ENCODE results near the gene FHIT.

The FHIT gene

GRCh38 chr3:59867185-59868002 lies 1383.9 kb downstream of the FHIT start:
- H3K27ac ChIP-seq = no peak overlapping the region
- H3K9ac ChIP-seq = no peak overlapping the region
- peaks cover 16% of the 10 kb centered on the region; the same call in 1 of the 2 replicates for H3K4me1 ChIP-seq
- no peak overlapping the region for H3K4me2 ChIP-seq
- H3K9me3 ChIP-seq = peaks cover 22% of the 10 kb centered on the region
- no peak for TF ChIP-seq Cebpa-rat (IDR thresholded peaks at IDR 0.05)
- no peaks in the 10 kb centered on the region for H3K27me3 ChIP-seq
- H3K4me3 ChIP-seq = no peak overlapping the region
- no peaks in the 10 kb centered on the region for H4K20me1 ChIP-seq
- no peaks in the 10 kb centered on the region for H3K36me3 ChIP-seq

DNA sequence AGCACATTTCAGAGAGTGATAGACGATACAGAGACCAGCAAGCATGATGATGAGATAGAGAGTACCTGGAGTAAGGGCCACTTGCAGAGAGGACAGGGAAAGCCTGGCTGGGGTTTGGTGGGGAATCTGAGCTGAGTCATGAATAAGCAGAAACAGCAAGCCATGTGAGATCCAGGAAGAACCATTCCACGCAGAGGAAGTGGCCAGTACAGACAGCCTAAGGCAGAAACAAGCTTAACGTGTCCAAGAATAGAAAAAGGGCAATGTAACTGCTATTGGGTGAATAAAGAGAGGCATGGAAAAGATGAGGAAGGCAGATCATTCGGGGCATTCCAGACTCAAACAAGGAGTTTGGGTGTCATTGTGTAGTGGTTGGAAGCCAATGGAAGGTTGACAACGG lies 1385.2 kb downstream of the FHIT start:
- TF ChIP-seq Cebpa-rat (IDR thresholded peaks at IDR 0.05) = no peak
- no peaks in the 10 kb centered on the region for H3K36me3 ChIP-seq
- H3K9me3 ChIP-seq = peaks cover 22% of the 10 kb centered on the region

DNA sequence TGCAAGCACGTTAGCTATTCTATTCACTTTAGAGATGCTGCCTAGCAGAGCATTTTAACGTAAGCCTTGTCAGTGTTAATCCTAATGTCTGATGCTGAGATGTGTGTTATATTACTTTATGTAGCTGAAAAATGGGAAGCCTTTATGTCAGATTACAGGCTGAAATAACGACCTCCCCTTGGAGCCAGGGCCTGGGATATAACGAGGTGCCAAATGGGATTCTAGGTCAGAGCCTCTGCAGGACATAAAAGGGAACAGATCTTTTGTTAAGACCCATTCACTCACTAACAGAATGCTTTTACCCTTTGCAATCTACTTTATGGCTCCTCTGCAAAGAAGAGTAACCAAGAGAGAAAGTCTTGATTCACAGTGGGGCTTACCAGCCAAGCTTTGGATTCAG lies 1385.9 kb downstream of the FHIT start:
- H3K27ac ChIP-seq = no peak overlapping the region
- no peak overlapping the region for H3K4me3 ChIP-seq
- H3K9me3 ChIP-seq = peaks cover 22% of the 10 kb centered on the region
- TF ChIP-seq Cebpa-rat (IDR thresholded peaks at IDR 0.05) = no peak
- H3K9ac ChIP-seq = no peak overlapping the region
- no peaks in the 10 kb centered on the region for H4K20me1 ChIP-seq
- H3K27me3 ChIP-seq = no peaks in the 10 kb centered on the region
- peaks cover 16% of the 10 kb centered on the region; the same call in 1 of the 2 replicates for H3K4me1 ChIP-seq
- no peaks in the 10 kb centered on the region for H3K36me3 ChIP-seq
- no peak overlapping the region for H3K4me2 ChIP-seq

More for the DNA sequence above, 1385.2 kb downstream of the FHIT start:
- Histone ChIP-seq H4K20me1 (no peaks in the 10 kb centered on the region), H3K4me3 (no peak overlapping the region), H3K4me1 (peaks cover 16% of the 10 kb centered on the region; the same call in 1 of the 2 replicates), H3K27ac (no peak overlapping the region), H3K27me3 (no peaks in the 10 kb centered on the region), H3K4me2 (no peak overlapping the region), H3K9ac (no peak overlapping the region)

DNA sequence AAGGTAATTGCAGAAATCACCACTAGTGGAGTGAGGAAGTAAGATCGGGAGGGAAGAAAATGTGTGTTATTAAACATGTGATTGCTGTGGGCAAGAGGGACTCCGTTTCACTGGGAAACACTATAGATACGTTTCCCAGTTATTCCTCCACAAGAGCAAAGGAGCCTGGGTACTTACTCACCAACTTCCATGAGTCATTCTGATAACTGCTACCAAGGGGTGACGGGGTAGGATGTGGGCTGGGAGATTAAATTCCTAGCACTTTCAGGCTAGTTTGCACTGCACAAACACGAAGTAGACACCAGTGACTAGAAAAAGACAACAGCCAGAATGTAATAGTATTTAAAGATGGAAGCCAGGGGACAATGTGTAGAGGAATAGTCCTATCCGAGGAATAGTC lies 1388.6 kb downstream of the FHIT start:
- Histone ChIP-seq H3K27me3 (no peaks in the 10 kb centered on the region), H3K27ac (no peak overlapping the region), H3K36me3 (no peaks in the 10 kb centered on the region), H3K4me1 (peaks cover 9% of the 10 kb centered on the region; the same call in 1 of the 2 replicates), H3K9me3 (peaks cover 22% of the 10 kb centered on the region), H3K4me3 (no peak overlapping the region), H4K20me1 (no peaks in the 10 kb centered on the region), H3K4me2 (no peak overlapping the region), H3K9ac (no peak overlapping the region)
- TF ChIP-seq Cebpa-rat (IDR thresholded peaks at IDR 0.05) = no peak

DNA sequence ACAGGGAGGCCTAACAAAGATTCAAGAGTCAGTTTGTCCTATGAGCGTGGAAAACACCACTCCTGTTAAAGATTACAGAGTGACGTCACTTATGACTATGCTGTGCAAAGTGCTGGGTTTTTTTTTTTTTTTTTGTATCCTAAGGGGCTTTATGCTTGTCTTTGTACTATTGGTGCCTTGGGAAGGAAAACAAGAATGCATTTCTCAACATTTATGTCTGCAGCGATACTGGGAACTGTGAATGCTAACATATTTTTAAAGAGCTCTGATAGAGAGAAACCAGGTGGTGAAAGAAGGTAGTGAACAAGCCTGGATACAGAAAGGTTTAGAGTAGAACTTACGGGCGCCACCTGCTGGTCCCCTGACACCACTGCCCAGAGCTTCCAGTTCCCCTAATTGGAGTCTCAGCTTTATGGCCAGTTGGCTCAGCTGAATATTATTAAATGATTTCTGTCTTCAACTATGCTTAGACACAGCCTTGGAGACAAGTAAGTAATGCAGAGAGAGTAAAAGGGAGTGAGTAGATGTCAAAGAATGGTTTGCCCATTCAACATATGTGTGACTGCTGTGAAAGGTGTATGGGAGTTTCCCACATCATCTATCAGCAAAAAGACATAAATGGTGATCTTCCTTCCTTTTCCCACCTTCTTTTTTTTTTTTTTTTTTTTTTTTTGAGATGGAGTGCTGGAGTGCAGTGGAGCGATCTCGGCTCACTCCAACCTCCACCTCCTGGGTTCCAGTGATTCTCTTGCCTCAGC lies 1393.5 kb downstream of the FHIT start:
- Histone ChIP-seq H3K4me2 (no peak overlapping the region), H4K20me1 (no peaks in the 10 kb centered on the region), H3K9me3 (peaks cover 7% of the 10 kb centered on the region; the same call in 1 of the 2 replicates), H3K4me1 (no peaks in the 10 kb centered on the region), H3K27me3 (no peaks in the 10 kb centered on the region), H3K27ac (no peak overlapping the region), H3K36me3 (no peaks in the 10 kb centered on the region), H3K4me3 (no peak overlapping the region), H3K9ac (no peak overlapping the region)
- TF ChIP-seq Cebpa-rat (IDR thresholded peaks at IDR 0.05) = no peak

DNA sequence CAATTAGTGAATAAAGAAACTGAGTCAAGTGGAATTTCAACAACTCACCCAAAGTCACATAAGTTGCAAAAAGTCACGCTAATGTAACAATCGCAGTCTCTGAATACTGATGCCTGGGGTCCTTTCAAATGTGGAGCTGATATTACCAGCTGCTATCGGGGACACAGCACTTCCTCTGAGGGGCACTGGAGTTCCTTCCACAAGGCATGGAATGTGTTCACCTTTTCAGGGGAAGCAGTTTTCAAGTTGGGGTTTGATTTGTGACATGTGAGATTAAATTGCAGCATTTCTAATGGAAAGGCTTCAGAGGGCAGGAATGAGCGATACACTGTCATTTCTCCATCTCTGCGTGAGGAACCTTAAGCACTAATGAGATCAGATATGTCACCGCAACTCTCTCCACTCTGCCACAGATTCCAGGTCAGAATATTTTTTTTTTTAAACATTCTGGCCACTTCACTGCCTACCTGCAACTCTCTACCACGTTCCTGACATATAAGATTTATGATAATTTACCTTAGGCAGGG lies 1394.3 kb downstream of the FHIT start:
- H3K27ac ChIP-seq = no peak overlapping the region
- peaks cover under 1% of the 10 kb centered on the region; the same call in 1 of the 2 replicates for H3K9me3 ChIP-seq
- H3K36me3 ChIP-seq = no peaks in the 10 kb centered on the region
- no peak overlapping the region for H3K4me3 ChIP-seq
- no peak overlapping the region for H3K4me2 ChIP-seq
- TF ChIP-seq Cebpa-rat (IDR thresholded peaks at IDR 0.05) = no peak
- H4K20me1 ChIP-seq = no peaks in the 10 kb centered on the region
- no peaks in the 10 kb centered on the region for H3K4me1 ChIP-seq
- no peaks in the 10 kb centered on the region for H3K27me3 ChIP-seq
- H3K9ac ChIP-seq = no peak overlapping the region

GRCh38 chr3:59854061-59854709 lies 1397.1 kb downstream of the FHIT start:
- Histone ChIP-seq H3K9me3 (no peaks in the 10 kb centered on the region), H3K36me3 (no peaks in the 10 kb centered on the region), H3K27me3 (no peaks in the 10 kb centered on the region), H3K27ac (no peak overlapping the region), H3K4me1 (no peaks in the 10 kb centered on the region), H3K4me3 (no peak overlapping the region), H3K9ac (no peak overlapping the region), H3K4me2 (no peak overlapping the region), H4K20me1 (no peaks in the 10 kb centered on the region)
- no peak for TF ChIP-seq Cebpa-rat (IDR thresholded peaks at IDR 0.05)

GRCh38 chr3:59850417-59850816 lies 1400.8 kb downstream of the FHIT start:
- no peak for TF ChIP-seq Cebpa-rat (IDR thresholded peaks at IDR 0.05)
- H3K27ac ChIP-seq = no peak overlapping the region
- no peaks in the 10 kb centered on the region for H3K27me3 ChIP-seq
- peaks cover 5% of the 10 kb centered on the region; the same call in 1 of the 2 replicates for H3K9me3 ChIP-seq
- H3K4me3 ChIP-seq = no peak overlapping the region
- no peak overlapping the region for H3K9ac ChIP-seq
- H4K20me1 ChIP-seq = no peaks in the 10 kb centered on the region
- no peaks in the 10 kb centered on the region for H3K4me1 ChIP-seq
- H3K4me2 ChIP-seq = no peak overlapping the region
- no peaks in the 10 kb centered on the region for H3K36me3 ChIP-seq

GRCh38 chr3:59845386-59845785 lies 1405.9 kb downstream of the FHIT start:
- Histone ChIP-seq H4K20me1 (no peaks in the 10 kb centered on the region), H3K9ac (no peak overlapping the region), H3K4me2 (no peak overlapping the region), H3K36me3 (no peaks in the 10 kb centered on the region), H3K4me3 (no peak overlapping the region), H3K9me3 (peaks cover 5% of the 10 kb centered on the region; the same call in 1 of the 2 replicates), H3K27ac (no peak overlapping the region), H3K4me1 (no peaks in the 10 kb centered on the region), H3K27me3 (no peaks in the 10 kb centered on the region)
- TF ChIP-seq Cebpa-rat (IDR thresholded peaks at IDR 0.05) = no peak

Data from BLaER1 (cell line).